NCI-H146 treated with DMSO at 0.1 percent for 48 hours (cell line): ENCODE data around the gene POLR1A.

Experiments
- DNase-seq: peaks from one replicate; lab custom pipeline; 2025; ENCODE audit not compliant: unreplicated experiment; lab: John Stamatoyannopoulos, UW

Gene POLR1A

GRCh38 chr2:86097114-86097896 lies 8.4 kb downstream of the POLR1A start:
- no peak for DNase-seq

- DNase-seq: no peak
These were observed 11.5 kb downstream of the POLR1A start for GRCh38 chr2:86094229-86094628.

- DNase-seq: no peak
These were observed 17.5 kb downstream of the POLR1A start for GRCh38 chr2:86087936-86088850.

- DNase-seq: no peak
These were observed 22.9 kb downstream of the POLR1A start for GRCh38 chr2:86082756-86083155.

GRCh38 chr2:86081724-86082123 lies 24.0 kb downstream of the POLR1A start:
- DNase-seq: no peak

GRCh38 chr2:86079981-86080911 lies 25.4 kb downstream of the POLR1A start:
- DNase-seq: no peak

- DNase-seq: no peak
These were observed 26.7 kb downstream of the POLR1A start for GRCh38 chr2:86078774-86079545.

GRCh38 chr2:86075886-86076285 lies 29.8 kb downstream of the POLR1A start:
- no peak for DNase-seq

GRCh38 chr2:86074811-86075210 lies 30.9 kb downstream of the POLR1A start:
- DNase-seq: no peak

GRCh38 chr2:86074256-86074655 lies 31.4 kb downstream of the POLR1A start:
- no peak for DNase-seq

GRCh38 chr2:86073225-86073624 lies 32.5 kb downstream of the POLR1A start:
- DNase-seq: no peak

- DNase-seq: no peak
These were observed 33.3 kb downstream of the POLR1A start for GRCh38 chr2:86072271-86072858.

GRCh38 chr2:86070868-86071267 lies 34.8 kb downstream of the POLR1A start:
- DNase-seq: no peak

- no peak for DNase-seq
These were observed 35.8 kb downstream of the POLR1A start for GRCh38 chr2:86069783-86070339.

GRCh38 chr2:86069091-86069685 lies 36.5 kb downstream of the POLR1A start:
- no peak for DNase-seq

- DNase-seq: no peak
These were observed 37.0 kb downstream of the POLR1A start for GRCh38 chr2:86068648-86069047.

- no peak for DNase-seq
These were observed 37.5 kb downstream of the POLR1A start for GRCh38 chr2:86068136-86068588.

- no peak for DNase-seq
These were observed 38.8 kb downstream of the POLR1A start for GRCh38 chr2:86066915-86067314.

GRCh38 chr2:86066007-86066578 lies 39.6 kb downstream of the POLR1A start:
- no peak for DNase-seq
